ENCODE data around the gene SIPA1. TPM values are rescaled to one million over a fixed set of nuclear protein-coding genes. Genes with fewer than 3 reads are reported as not detected.

SIPA1 gene
- total and polyA plus RNA-seq, 2 of the 13 experiments (the other 11 are each of a cell fraction or from before 2014, with no cell fraction given) = 5.8 to 7.7 TPM

- TF ChIP-seq AHDC1 (CRISPR knock-in tag; IDR thresholded peaks at IDR 0.05; ENCODE audit: borderline replicate concordance) (no peak), KAT7 (CRISPR knock-in tag; IDR thresholded peaks at IDR 0.05; ENCODE audit: borderline replicate concordance) (peak; percentile 83; the same call in 1 of the 2 replicates), ZGPAT (CRISPR knock-in tag; IDR thresholded peaks at IDR 0.05) (peak; percentile 73), ZBTB20 (CRISPR knock-in tag; IDR thresholded peaks at IDR 0.05; ENCODE audit: borderline replicate concordance, low read depth) (no peak), ZSCAN20 (CRISPR knock-in tag; IDR thresholded peaks at IDR 0.05; ENCODE audit: borderline replicate concordance) (peak; percentile 56; the same call in 1 of the 2 replicates), ZNF276 (CRISPR knock-in tag; IDR thresholded peaks at IDR 0.05; ENCODE audit: low read depth) (0 out of 2 replicates have a peak, but pooled peaks have one; percentile 51), RBM22 (optimal IDR thresholded peaks at IDR 0.05; ENCODE audit: low read length) (no peak), CREB3 (CRISPR knock-in tag; IDR thresholded peaks at IDR 0.05) (no peak), RFXANK (CRISPR knock-in tag; IDR thresholded peaks at IDR 0.05) (no peak), RAD21 (CRISPR knock-in tag; IDR thresholded peaks at IDR 0.05) (no peak; the same call in 1 of the 2 replicates), ZNF225 (CRISPR knock-in tag; IDR thresholded peaks at IDR 0.05) (peak; percentile 71; the same call in 1 of the 2 replicates), SIN3B (IDR thresholded peaks at IDR 0.05; ENCODE audit: low read length) (0 out of 2 replicates have a peak, but pooled peaks have one; percentile 40), ZNF256 (CRISPR knock-in tag; conservative IDR thresholded peaks at IDR 0.05) (0 out of 2 replicates have a peak, but pooled peaks have one; percentile 26), TOE1 (CRISPR knock-in tag; IDR thresholded peaks at IDR 0.05) (no peak)
- TF ChIP-seq, protein P1, sequence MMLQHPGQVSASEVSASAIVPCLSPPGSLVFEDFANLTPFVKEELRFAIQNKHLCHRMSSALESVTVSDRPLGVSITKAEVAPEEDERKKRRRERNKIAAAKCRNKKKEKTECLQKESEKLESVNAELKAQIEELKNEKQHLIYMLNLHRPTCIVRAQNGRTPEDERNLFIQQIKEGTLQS (CRISPR knock-in tag; IDR thresholded peaks at IDR 0.05) = no peak; the same call in 1 of the 2 replicates
Measured at GRCh38 chr11:65662799-65663638, 25.1 kb downstream of the SIPA1 start, which contains the start of gene RELA (continued).
